OCI-LY7 (cell line): Measurements from ENCODE around the gene IFT88. TPM values are rescaled to one million over a fixed set of nuclear protein-coding genes. Genes with fewer than 3 reads are reported as not detected.
"Not testable (repeated sequence)": the region's sequence is repeated elsewhere in the genome, so short reads cannot be mapped to it uniquely, and the experiment has no call there.

Source experiments
- BruUV-seq: library from RNA; stranded (reverse); fragments of 400-500 nt; replicated peaks from 2 replicates; lab custom pipeline; 2021; lab: Mats Ljungman, UMichigan
- CTCF ChIA-PET: fragments of 300-600 bp; sonication (Branson Sonifier 250); formaldehyde crosslinking; loops from one replicate; lab custom pipeline; 2022; ENCODE audit warnings: antibody characterized with exemption; ENCODE audit not compliant: unreplicated experiment; lab: Charles Lee
- POLR2A ChIA-PET: fragments of 300-600 bp; sonication (Branson Sonifier 250); formaldehyde crosslinking; loops from one replicate; lab custom pipeline; 2022; ENCODE audit warnings: antibody characterized with exemption; lab: Charles Lee
- DNase-seq: peaks from one replicate; pipeline ENCODE4 v3.0.0-alpha.2; 2015; ENCODE audit warnings: low spot score
- H2AFZ ChIP-seq: fragments of 200-600 bp; sonication (generic), shearing (Covaris generic); 2 replicates; pipeline ENCODE4 v1.6.1; 2014; ENCODE audit warnings: mild to moderate bottlenecking, antibody characterized with exemption, low read length, moderate library complexity
- H3K27ac ChIP-seq: fragments of 200-600 bp; sonication (generic); 2 replicates; pipeline ENCODE4 v1.5.1; 2014; ENCODE audit warnings: mixed run types, low read depth, mild to moderate bottlenecking, moderate library complexity, low read length, inconsistent platforms; ENCODE audit not compliant: poor library complexity, severe bottlenecking
- H3K36me3 ChIP-seq: fragments of 200-600 bp; sonication (generic); 2 replicates; pipeline ENCODE4 v1.6.1; 2014; ENCODE audit warnings: mild to moderate bottlenecking, antibody characterized with exemption, low read length, moderate library complexity, mixed read lengths; ENCODE audit not compliant: insufficient read depth
- H3K4me1 ChIP-seq: fragments of 200-600 bp; sonication (generic); 2 replicates; pipeline ENCODE4 v1.5.1; 2014; ENCODE audit warnings: mild to moderate bottlenecking, low read length; ENCODE audit not compliant: insufficient read depth, poor library complexity, severe bottlenecking
- H3K4me2 ChIP-seq: fragments of 200-600 bp; sonication (generic); 2 replicates; pipeline ENCODE4 v1.6.1; 2014; ENCODE audit warnings: mild to moderate bottlenecking, low read length
- H3K4me3 ChIP-seq: fragments of 200-600 bp; sonication (generic); 2 replicates; pipeline ENCODE4 v1.5.1; 2014; ENCODE audit warnings: mild to moderate bottlenecking, low read depth, low read length; ENCODE audit not compliant: poor library complexity, severe bottlenecking
- H3K79me2 ChIP-seq: fragments of 200-600 bp; sonication (generic); 2 replicates; pipeline ENCODE4 v1.6.1; 2016; ENCODE audit warnings: low read depth, mild to moderate bottlenecking, low read length, moderate library complexity, mixed read lengths; ENCODE audit not compliant: insufficient read depth
- H3K9me2 ChIP-seq: fragments of 200-600 bp; sonication (generic); 2 replicates; pipeline ENCODE4 v1.6.1; 2016; ENCODE audit warnings: mild to moderate bottlenecking, low read length, mixed read lengths; ENCODE audit not compliant: insufficient read depth
- H3K9me3 ChIP-seq: fragments of 200-600 bp; sonication (generic); 2 replicates; pipeline ENCODE4 v1.6.1; 2014; ENCODE audit warnings: mild to moderate bottlenecking, mixed run types, low read length, mixed read lengths
- H4K20me1 ChIP-seq: fragments of 200-600 bp; sonication (generic); 2 replicates; pipeline ENCODE4 v1.6.1; 2014; ENCODE audit warnings: mild to moderate bottlenecking, antibody characterized with exemption, low read length, moderate library complexity, mixed read lengths; ENCODE audit not compliant: insufficient read depth
- CTCF ChIP-seq: fragments of 200-600 bp; sonication (generic); conservative IDR thresholded peaks from 2 replicates; pipeline ENCODE4 v1.5.1; 2014; ENCODE audit warnings: mild to moderate bottlenecking, antibody characterized with exemption, low read length, moderate library complexity, mixed read lengths
- EZH2phosphoT487 ChIP-seq: fragments of 200-600 bp; sonication (generic); IDR thresholded peaks from 2 replicates; pipeline ENCODE4 v1.6.1; 2018; ENCODE audit warnings: low read depth, borderline replicate concordance, mild to moderate bottlenecking, mixed run types, antibody characterized with exemption, low read length, moderate library complexity, mixed read lengths
- intact Hi-C: fragments of 100-400 bp; cut with micrococcal nuclease; formaldehyde crosslinking; loops from one replicate; pipeline ENCODE4 v1.10.0; 2022; ENCODE audit not compliant: unreplicated experiment
- total RNA-seq, 2 experiments: library from RNA; depleted of rRNA in 1 of 2; stranded (reverse); fragments of >200 nt in 1 of 2; shearing (Covaris generic) in 1 of 2; gene quantifications; 2 replicates each; pipeline ENCODE4 v1.2.3, GENCODE V29; 2014 to 2022

Gene IFT88
- total RNA-seq, 2 experiments from 2014 or later: 6.1 to 6.9 TPM

GRCh38 chr13:20679879-20680278, 112.9 kb downstream of the IFT88 start:
- CTCF ChIA-PET: no interaction called here

GRCh38 chr13:20680416-20681080, 113.6 kb downstream of the IFT88 start:
- H3K36me3 ChIP-seq: no peaks in the 10 kb centered on the region
- ChIA-PET CTCF (no interaction called here), POLR2A (interaction anchor here (1.1 kb wide), 1 partner anchor 13 kb away, joined by 4 read pairs; no protein-coding TSS in a partner anchor)
- no peaks in the 10 kb centered on the region for H3K4me1 ChIP-seq
- H4K20me1 ChIP-seq: no peaks in the 10 kb centered on the region
- BruUV-seq: no TSS peak
- H2AFZ ChIP-seq: no peak overlapping the region
- intact Hi-C loops: no loop called here
- H3K27ac ChIP-seq: no peak overlapping the region
- no peak overlapping the region for H3K4me3 ChIP-seq
- no peaks in the 10 kb centered on the region for H3K79me2 ChIP-seq
- no peak overlapping the region for H3K4me2 ChIP-seq
- H3K9me3 ChIP-seq: no peaks in the 10 kb centered on the region
- no peaks in the 10 kb centered on the region for H3K9me2 ChIP-seq
- TF ChIP-seq CTCF (no peak), EZH2phosphoT487 (no peak)
- DNase-seq: no peak

More at GRCh38 chr13:20679879-20680278, 112.9 kb downstream of the IFT88 start:
- BruUV-seq: no TSS peak
- intact Hi-C loops: no loop called here
- Histone ChIP-seq H3K36me3 (no peaks in the 10 kb centered on the region), H3K9me3 (no peaks in the 10 kb centered on the region), H3K4me2 (no peak overlapping the region), H3K27ac (no peak overlapping the region), H3K4me3 (no peak overlapping the region), H3K4me1 (no peaks in the 10 kb centered on the region), H4K20me1 (no peaks in the 10 kb centered on the region), H3K79me2 (no peaks in the 10 kb centered on the region), H3K9me2 (no peaks in the 10 kb centered on the region), H2AFZ (no peak overlapping the region)
- POLR2A ChIA-PET: interaction anchor here (0.6 to 1.1 kb wide), 2 partner anchors 14 to 476 kb away, joined by 4 to 6 read pairs; no protein-coding TSS in a partner anchor
- TF ChIP-seq EZH2phosphoT487 (no peak), CTCF (no peak)
- no peak for DNase-seq

GRCh38 chr13:20681481-20681880, 114.5 kb downstream of the IFT88 start:
- H3K79me2 ChIP-seq, DNase-seq, H3K4me3 ChIP-seq, H3K4me2 ChIP-seq, H3K9me2 ChIP-seq, H4K20me1 ChIP-seq, H3K4me1 ChIP-seq, BruUV-seq, intact Hi-C loops, H3K27ac ChIP-seq, H3K36me3 ChIP-seq, H2AFZ ChIP-seq, CTCF ChIA-PET, H3K9me3 ChIP-seq: not testable (repeated sequence)
- POLR2A ChIA-PET: interaction anchor here (0.7 kb wide), 1 partner anchor 147 kb away, joined by 3 read pairs; no protein-coding TSS in a partner anchor
